ENCODE measurements around the gene SERPINA1.

The SERPINA1 gene

GRCh38 chr14:94383777-94384176, 4.6 kb downstream of the SERPINA1 start:
- no peak for DNase-seq (ENCODE audit: low read depth, low spot score)

- DNase-seq (ENCODE audit: low read depth, low spot score), result no peak
Measured at GRCh38 chr14:94382716-94383596, 5.4 kb downstream of the SERPINA1 start.

- DNase-seq (ENCODE audit: low read depth, low spot score), result no peak
Measured at GRCh38 chr14:94382099-94382715, 6.2 kb downstream of the SERPINA1 start.

GRCh38 chr14:94381149-94382030, 7.0 kb downstream of the SERPINA1 start:
- DNase-seq (ENCODE audit: low read depth, low spot score), result no peak

- no peak for DNase-seq (ENCODE audit: low read depth, low spot score)
Measured at GRCh38 chr14:94380225-94381148, 7.9 kb downstream of the SERPINA1 start.

GRCh38 chr14:94379291-94380224, 8.8 kb downstream of the SERPINA1 start:
- DNase-seq (ENCODE audit: low read depth, low spot score), result no peak

- no peak for DNase-seq (ENCODE audit: low read depth, low spot score)
Measured at GRCh38 chr14:94378527-94379290, 9.7 kb downstream of the SERPINA1 start.

GRCh38 chr14:94377866-94378470, 10.4 kb downstream of the SERPINA1 start:
- no peak for DNase-seq (ENCODE audit: low read depth, low spot score)

GRCh38 chr14:94376976-94377865, 11.2 kb downstream of the SERPINA1 start:
- no peak for DNase-seq (ENCODE audit: low read depth, low spot score)

GRCh38 chr14:94376108-94376975, 12.1 kb downstream of the SERPINA1 start:
- DNase-seq (ENCODE audit: low read depth, low spot score), result no peak

GRCh38 chr14:94375552-94376107, 12.8 kb downstream of the SERPINA1 start:
- no peak for DNase-seq (ENCODE audit: low read depth, low spot score)

- no peak for DNase-seq (ENCODE audit: low read depth, low spot score)
Measured at GRCh38 chr14:94374749-94375260, 13.6 kb downstream of the SERPINA1 start.

GRCh38 chr14:94374116-94374515, 14.3 kb downstream of the SERPINA1 start:
- DNase-seq (ENCODE audit: low read depth, low spot score), result no peak

GRCh38 chr14:94373708-94374107, 14.7 kb downstream of the SERPINA1 start:
- DNase-seq (ENCODE audit: low read depth, low spot score), result no peak

- no peak for DNase-seq (ENCODE audit: low read depth, low spot score)
Measured at GRCh38 chr14:94372021-94372605, 16.3 kb downstream of the SERPINA1 start.

- no peak for DNase-seq (ENCODE audit: low read depth, low spot score)
Measured at GRCh38 chr14:94370524-94370910, 17.9 kb downstream of the SERPINA1 start.
